Caco-2 (cell line): ENCODE measurements around the gene RAPGEF5. TPM values are rescaled to one million over a fixed set of nuclear protein-coding genes. Genes with fewer than 3 reads are reported as not detected.

Experiments
- BruUV-seq: library from RNA; stranded (reverse); fragments of 400-500 nt; replicated peaks from 2 replicates; lab custom pipeline; 2021; lab: Mats Ljungman, UMichigan
- CTCF ChIA-PET: fragments of 300-600 bp; sonication (Branson Sonifier 250); formaldehyde crosslinking; loops from one replicate; lab custom pipeline; 2022; ENCODE audit warnings: antibody characterized with exemption; lab: Charles Lee
- POLR2A ChIA-PET: fragments of 300-600 bp; sonication (Branson Sonifier 250); formaldehyde crosslinking; loops from one replicate; lab custom pipeline; 2022; ENCODE audit warnings: antibody characterized with exemption; lab: Charles Lee
- DNase-seq, 2 experiments: peaks; one replicate each; pipeline versions ENCODE4 v3.0.0 to v3.0.0-alpha.2; 2020 to 2022
- H3K27me3 ChIP-seq: replicated peaks from 2 replicates; pipeline ENCODE4 v1.6.0; 2011; ENCODE audit warnings: low read length; ENCODE audit not compliant: control insufficient read depth, insufficient read depth
- H3K36me3 ChIP-seq: 2 replicates; pipeline ENCODE4 v1.5.1; 2011; ENCODE audit warnings: low read length; ENCODE audit not compliant: control insufficient read depth, insufficient read depth
- H3K4me1 ChIP-seq: fragments of 250-450 bp; sonication (Bioruptor Pico); 2 replicates; pipeline ENCODE4 v1.5.1; 2020; ENCODE audit warnings: mild to moderate bottlenecking
- H3K4me3 ChIP-seq: 2 replicates; pipeline ENCODE4 v1.5.1; 2011; ENCODE audit warnings: low read depth, mild to moderate bottlenecking, control low read depth, low read length
- H3K9me3 ChIP-seq: fragments of 250-450 bp; sonication (Bioruptor Pico); 2 replicates; pipeline ENCODE4 v1.5.1; 2020; ENCODE audit warnings: mild to moderate bottlenecking, moderate library complexity
- H3K27ac Mint-ChIP-seq: one replicate; pipeline ENCODE4 v1.8.0; 2022; ENCODE audit warnings: mixed read lengths; ENCODE audit not compliant: unreplicated experiment
- H3K27me3 Mint-ChIP-seq: one replicate; pipeline ENCODE4 v1.8.0; 2022; ENCODE audit warnings: mixed read lengths; ENCODE audit not compliant: insufficient read depth, unreplicated experiment
- H3K36me3 Mint-ChIP-seq: one replicate; pipeline ENCODE4 v1.8.0; 2022; ENCODE audit warnings: mild to moderate bottlenecking, mixed read lengths; ENCODE audit not compliant: insufficient read depth, unreplicated experiment
- H3K4me1 Mint-ChIP-seq: one replicate; pipeline ENCODE4 v1.8.0; 2022; ENCODE audit warnings: low read depth, mixed read lengths; ENCODE audit not compliant: unreplicated experiment
- H3K4me3 Mint-ChIP-seq: one replicate; pipeline ENCODE4 v1.8.0; 2022; ENCODE audit warnings: mild to moderate bottlenecking, moderate library complexity, mixed read lengths; ENCODE audit not compliant: unreplicated experiment
- H3K9me3 Mint-ChIP-seq: one replicate; pipeline ENCODE4 v1.8.0; 2022; ENCODE audit warnings: mixed read lengths; ENCODE audit not compliant: unreplicated experiment
- CTCF ChIP-seq, 2 experiments: fragments of 200-600 bp in 1 of 2; IDR thresholded peaks; 1 replicate in 1 of 2; 2 replicates in 1 of 2; pipeline versions ENCODE4 v1.5.1 to v1.8.0; 2011 to 2022; ENCODE audit warnings: antibody characterized with exemption in 1 of 2, control low read depth in 1 of 2, inconsistent platforms in 1 of 2, low read depth in 1 of 2, low read length in 1 of 2, mild to moderate bottlenecking in 1 of 2, moderate library complexity in 1 of 2; ENCODE audit not compliant: insufficient read depth in 1 of 2, severe bottlenecking in 1 of 2, unreplicated experiment in 1 of 2
- intact Hi-C: fragments of 100-400 bp; cut with micrococcal nuclease; formaldehyde crosslinking; loops from one replicate; pipeline ENCODE4 v1.10.0; 2022; ENCODE audit not compliant: unreplicated experiment
- total RNA-seq: library from RNA; stranded (reverse); gene quantifications from 2 replicates; pipeline ENCODE4 v1.2.3, GENCODE V29; 2022

RAPGEF5 gene
- total RNA-seq, 1 experiment from 2014 or later = 16.9 TPM

- no peak overlapping the region for H3K4me3 ChIP-seq
- CTCF ChIA-PET = no interaction called here
- Mint-ChIP-seq H3K4me1 (peaks cover 6% of the 10 kb centered on the region), H3K9me3 (no peaks in the 10 kb centered on the region), H3K27ac (no peak overlapping the region), H3K4me3 (no peak overlapping the region), H3K27me3 (no peaks in the 10 kb centered on the region), H3K36me3 (peaks cover 6% of the 10 kb centered on the region)
- no peak for DNase-seq
- intact Hi-C loops = no loop called here
- TF ChIP-seq CTCF (IDR thresholded peaks at IDR 0.05; ENCODE audit: insufficient read depth in 1 of 2, low read depth in 1 of 2, low read length in 1 of 2, severe bottlenecking in 1 of 2, unreplicated experiment in 1 of 2) = no peak
- no peaks in the 10 kb centered on the region; the same call in 1 of the 2 replicates for H3K36me3 ChIP-seq
- no peaks in the 10 kb centered on the region for H3K4me1 ChIP-seq
- H3K9me3 ChIP-seq = no peaks in the 10 kb centered on the region
- POLR2A ChIA-PET = no interaction called here
- H3K27me3 ChIP-seq = no peaks in the 10 kb centered on the region
- BruUV-seq = no TSS peak
Measured at GRCh38 chr7:22196429-22196828, 160.5 kb downstream of the RAPGEF5 start.

GRCh38 chr7:22195397-22196172, 161.4 kb downstream of the RAPGEF5 start:
- Histone ChIP-seq H3K4me3 (no peak overlapping the region), H3K4me1 (no peaks in the 10 kb centered on the region), H3K9me3 (no peaks in the 10 kb centered on the region), H3K27me3 (no peaks in the 10 kb centered on the region), H3K36me3 (no peaks in the 10 kb centered on the region; the same call in 1 of the 2 replicates)
- ChIA-PET POLR2A (no interaction called here), CTCF (no interaction called here)
- Mint-ChIP-seq H3K4me1 (peaks cover 11% of the 10 kb centered on the region), H3K9me3 (no peaks in the 10 kb centered on the region), H3K27ac (no peak overlapping the region), H3K36me3 (peaks cover 6% of the 10 kb centered on the region), H3K4me3 (no peak overlapping the region), H3K27me3 (no peaks in the 10 kb centered on the region)
- no peak for DNase-seq
- intact Hi-C loops = no loop called here
- TF ChIP-seq CTCF (IDR thresholded peaks at IDR 0.05; ENCODE audit: insufficient read depth in 1 of 2, low read depth in 1 of 2, low read length in 1 of 2, severe bottlenecking in 1 of 2, unreplicated experiment in 1 of 2) = no peak
- BruUV-seq = no TSS peak

- TF ChIP-seq CTCF (IDR thresholded peaks at IDR 0.05; ENCODE audit: insufficient read depth in 1 of 2, low read depth in 1 of 2, low read length in 1 of 2, severe bottlenecking in 1 of 2, unreplicated experiment in 1 of 2) = no peak
Measured at GRCh38 chr7:22194658-22195273, 162.2 kb downstream of the RAPGEF5 start.

More at GRCh38 chr7:22194658-22195273, 162.2 kb downstream of the RAPGEF5 start:
- intact Hi-C loops = no loop called here
- peaks cover 15% of the 10 kb centered on the region for H3K4me1 Mint-ChIP-seq
- H3K27me3 Mint-ChIP-seq = no peaks in the 10 kb centered on the region
- no peaks in the 10 kb centered on the region; the same call in 1 of the 2 replicates for H3K4me1 ChIP-seq
- no peaks in the 10 kb centered on the region for H3K27me3 ChIP-seq
- ChIA-PET CTCF (no interaction called here), POLR2A (no interaction called here)
- no peak overlapping the region for H3K27ac Mint-ChIP-seq
- H3K4me3 ChIP-seq = no peak overlapping the region
- DNase-seq = no peak
- no peaks in the 10 kb centered on the region for H3K9me3 ChIP-seq
- H3K36me3 Mint-ChIP-seq = peaks cover 6% of the 10 kb centered on the region
- no peaks in the 10 kb centered on the region; the same call in 1 of the 2 replicates for H3K36me3 ChIP-seq
- BruUV-seq = no TSS peak
- H3K9me3 Mint-ChIP-seq = no peaks in the 10 kb centered on the region
- H3K4me3 Mint-ChIP-seq = no peak overlapping the region
